Measurements from ENCODE around the gene PTPRD.

The PTPRD gene

DNA sequence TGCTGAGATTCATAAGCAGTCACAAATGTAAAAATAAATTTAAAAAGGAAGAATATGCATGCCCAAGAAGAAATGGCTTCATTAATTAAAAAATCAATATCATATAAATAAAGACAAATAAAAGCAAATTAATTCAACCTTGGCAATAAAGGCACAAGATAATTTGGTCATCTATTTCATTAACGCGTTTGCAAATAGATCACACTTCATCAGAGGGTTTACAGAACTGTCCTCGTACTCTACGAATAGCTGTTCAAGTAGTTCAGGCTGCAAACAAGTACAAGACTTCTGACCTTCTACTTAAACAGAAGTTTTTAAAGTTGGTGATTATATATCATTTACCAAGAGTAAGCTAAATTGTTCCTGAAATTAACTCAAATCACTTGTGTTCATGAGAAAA, 2038.0 kb downstream of the PTPRD start:
- no peaks in the 10 kb centered on the region for H3K4me1 ChIP-seq (ENCODE audit: low read depth, poor library complexity, severe bottlenecking)
- H2AFZ ChIP-seq (ENCODE audit: low read depth): no peak overlapping the region
- H3K27ac ChIP-seq: no peak overlapping the region
- H3K9ac ChIP-seq: no peak overlapping the region
- H3K36me3 ChIP-seq (ENCODE audit: insufficient read depth): no peaks in the 10 kb centered on the region
- H3K4me3 ChIP-seq (IDR thresholded peaks at IDR 0.05; ENCODE audit: insufficient read depth, low read depth, low read length): no peak overlapping the region
- H4K20me1 ChIP-seq (ENCODE audit: insufficient read depth): no peaks in the 10 kb centered on the region
- TF ChIP-seq, protein P1, sequence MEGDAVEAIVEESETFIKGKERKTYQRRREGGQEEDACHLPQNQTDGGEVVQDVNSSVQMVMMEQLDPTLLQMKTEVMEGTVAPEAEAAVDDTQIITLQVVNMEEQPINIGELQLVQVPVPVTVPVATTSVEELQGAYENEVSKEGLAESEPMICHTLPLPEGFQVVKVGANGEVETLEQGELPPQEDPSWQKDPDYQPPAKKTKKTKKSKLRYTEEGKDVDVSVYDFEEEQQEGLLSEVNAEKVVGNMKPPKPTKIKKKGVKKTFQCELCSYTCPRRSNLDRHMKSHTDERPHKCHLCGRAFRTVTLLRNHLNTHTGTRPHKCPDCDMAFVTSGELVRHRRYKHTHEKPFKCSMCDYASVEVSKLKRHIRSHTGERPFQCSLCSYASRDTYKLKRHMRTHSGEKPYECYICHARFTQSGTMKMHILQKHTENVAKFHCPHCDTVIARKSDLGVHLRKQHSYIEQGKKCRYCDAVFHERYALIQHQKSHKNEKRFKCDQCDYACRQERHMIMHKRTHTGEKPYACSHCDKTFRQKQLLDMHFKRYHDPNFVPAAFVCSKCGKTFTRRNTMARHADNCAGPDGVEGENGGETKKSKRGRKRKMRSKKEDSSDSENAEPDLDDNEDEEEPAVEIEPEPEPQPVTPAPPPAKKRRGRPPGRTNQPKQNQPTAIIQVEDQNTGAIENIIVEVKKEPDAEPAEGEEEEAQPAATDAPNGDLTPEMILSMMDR (conservative IDR thresholded peaks at IDR 0.05; ENCODE audit: low read depth, low read length): no peak
- no peaks in the 10 kb centered on the region for H3K79me2 ChIP-seq (ENCODE audit: insufficient read depth, low read depth)
- H3K27me3 ChIP-seq (ENCODE audit: insufficient read depth, low read depth): no peaks in the 10 kb centered on the region
- no peak overlapping the region for H3K4me2 ChIP-seq

GRCh38 chr9:8572209-8572608, 2040.6 kb downstream of the PTPRD start:
- no peak overlapping the region for H3K4me3 ChIP-seq (IDR thresholded peaks at IDR 0.05; ENCODE audit: insufficient read depth, low read depth, low read length)
- no peaks in the 10 kb centered on the region for H3K79me2 ChIP-seq (ENCODE audit: insufficient read depth, low read depth)
- H3K36me3 ChIP-seq (ENCODE audit: insufficient read depth): no peaks in the 10 kb centered on the region
- TF ChIP-seq, protein P1 (conservative IDR thresholded peaks at IDR 0.05; ENCODE audit: low read depth, low read length): no peak
- no peak overlapping the region for H2AFZ ChIP-seq (ENCODE audit: low read depth)
- H3K4me2 ChIP-seq: no peak overlapping the region
- no peaks in the 10 kb centered on the region for H4K20me1 ChIP-seq (ENCODE audit: insufficient read depth)
- H3K27ac ChIP-seq: no peak overlapping the region
- H3K4me1 ChIP-seq (ENCODE audit: low read depth, poor library complexity, severe bottlenecking): no peaks in the 10 kb centered on the region
- no peak overlapping the region for H3K9ac ChIP-seq
- H3K27me3 ChIP-seq (ENCODE audit: insufficient read depth, low read depth): no peaks in the 10 kb centered on the region

GRCh38 chr9:8571643-8572042, 2041.2 kb downstream of the PTPRD start:
- Histone ChIP-seq H2AFZ (ENCODE audit: low read depth) (no peak overlapping the region), H3K36me3 (ENCODE audit: insufficient read depth) (no peaks in the 10 kb centered on the region), H3K4me2 (no peak overlapping the region), H3K79me2 (ENCODE audit: insufficient read depth, low read depth) (no peaks in the 10 kb centered on the region), H3K9ac (no peak overlapping the region), H4K20me1 (ENCODE audit: insufficient read depth) (no peaks in the 10 kb centered on the region), H3K27ac (no peak overlapping the region), H3K4me3 (IDR thresholded peaks at IDR 0.05; ENCODE audit: insufficient read depth, low read depth, low read length) (no peak overlapping the region), H3K27me3 (ENCODE audit: insufficient read depth, low read depth) (no peaks in the 10 kb centered on the region), H3K4me1 (ENCODE audit: low read depth, poor library complexity, severe bottlenecking) (no peaks in the 10 kb centered on the region)
- TF ChIP-seq, protein P1 (conservative IDR thresholded peaks at IDR 0.05; ENCODE audit: low read depth, low read length): no peak

GRCh38 chr9:8570776-8571175, 2042.0 kb downstream of the PTPRD start:
- Histone ChIP-seq H4K20me1 (ENCODE audit: insufficient read depth) (no peaks in the 10 kb centered on the region), H3K4me3 (IDR thresholded peaks at IDR 0.05; ENCODE audit: insufficient read depth, low read depth, low read length) (no peak overlapping the region), H3K27me3 (ENCODE audit: insufficient read depth, low read depth) (no peaks in the 10 kb centered on the region), H3K36me3 (ENCODE audit: insufficient read depth) (no peaks in the 10 kb centered on the region), H2AFZ (ENCODE audit: low read depth) (no peak overlapping the region), H3K9ac (no peak overlapping the region), H3K79me2 (ENCODE audit: insufficient read depth, low read depth) (no peaks in the 10 kb centered on the region), H3K4me2 (no peak overlapping the region), H3K4me1 (ENCODE audit: low read depth, poor library complexity, severe bottlenecking) (no peaks in the 10 kb centered on the region), H3K27ac (no peak overlapping the region)
- TF ChIP-seq, protein P1 (conservative IDR thresholded peaks at IDR 0.05; ENCODE audit: low read depth, low read length): no peak

Data from KMS-11 (cell line).